Ishikawa (cell line): ENCODE results near the gene SBF2.

Experiments
- CEBPB ChIP-seq: IDR thresholded peaks from 2 replicates; pipeline ENCODE4 v1.6.1; 2012
- CREB1 ChIP-seq: IDR thresholded peaks from 2 replicates; pipeline ENCODE4 v1.6.1; 2012; ENCODE audit warnings: low read depth
- EGR1 ChIP-seq: IDR thresholded peaks from 2 replicates; pipeline ENCODE4 v1.6.1; 2012
- EP300 ChIP-seq: IDR thresholded peaks from 2 replicates; pipeline ENCODE4 v1.6.1; 2012; ENCODE audit warnings: borderline replicate concordance
- FOXM1 ChIP-seq: IDR thresholded peaks from 2 replicates; pipeline ENCODE4 v1.6.1; 2012; ENCODE audit warnings: low read depth, borderline replicate concordance
- NFIC ChIP-seq: IDR thresholded peaks from 2 replicates; pipeline ENCODE4 v1.6.1; 2012
- RAD21 ChIP-seq: IDR thresholded peaks from 2 replicates; pipeline ENCODE4 v1.6.1; 2012; ENCODE audit warnings: low read depth
- TAF1 ChIP-seq: IDR thresholded peaks from 2 replicates; pipeline ENCODE4 v1.6.1; 2012; ENCODE audit warnings: low read depth, mild to moderate bottlenecking
- TCF12 ChIP-seq: IDR thresholded peaks from 2 replicates; pipeline ENCODE4 v1.6.1; 2012; ENCODE audit warnings: low read depth
- TEAD4 ChIP-seq: IDR thresholded peaks from 2 replicates; pipeline ENCODE4 v1.6.1; 2012
- YY1 ChIP-seq: IDR thresholded peaks from 2 replicates; pipeline ENCODE4 v1.6.1; 2012; ENCODE audit warnings: low read depth
- ZBTB7A ChIP-seq: IDR thresholded peaks from 2 replicates; pipeline ENCODE4 v1.6.1; 2012; ENCODE audit warnings: low read depth
- TF ChIP-seq, protein P1 (sequence below): IDR thresholded peaks from 2 replicates; pipeline ENCODE4 v1.6.1; 2012
- TF ChIP-seq, protein P2 (sequence below): IDR thresholded peaks from 2 replicates; pipeline ENCODE4 v1.6.1; 2012; ENCODE audit warnings: low read depth, mild to moderate bottlenecking
- TF ChIP-seq, protein P3 (sequence below): IDR thresholded peaks from 2 replicates; pipeline ENCODE4 v1.6.1; 2012

Gene SBF2

DNA sequence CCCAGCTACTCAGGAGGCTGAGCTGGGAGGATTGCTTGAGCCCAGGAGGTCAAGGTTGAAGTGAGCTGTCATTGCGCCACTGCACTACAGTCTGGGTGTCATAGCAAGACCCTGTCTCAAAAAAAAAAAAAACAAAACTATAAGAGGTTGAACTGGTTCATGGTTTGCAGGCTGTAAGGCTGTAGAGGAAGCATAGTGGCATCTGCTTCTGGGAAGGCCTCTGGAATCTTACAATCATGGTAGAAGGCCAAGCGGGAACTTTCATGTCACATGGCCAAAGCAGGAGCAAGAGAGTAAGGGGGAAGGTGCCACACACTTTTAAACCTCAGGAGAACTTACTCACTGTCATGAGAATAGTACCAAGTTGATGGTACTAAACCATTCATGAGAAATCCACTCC lies 520.5 kb downstream of the SBF2 start:
- TF ChIP-seq CEBPB, result no peak

DNA sequence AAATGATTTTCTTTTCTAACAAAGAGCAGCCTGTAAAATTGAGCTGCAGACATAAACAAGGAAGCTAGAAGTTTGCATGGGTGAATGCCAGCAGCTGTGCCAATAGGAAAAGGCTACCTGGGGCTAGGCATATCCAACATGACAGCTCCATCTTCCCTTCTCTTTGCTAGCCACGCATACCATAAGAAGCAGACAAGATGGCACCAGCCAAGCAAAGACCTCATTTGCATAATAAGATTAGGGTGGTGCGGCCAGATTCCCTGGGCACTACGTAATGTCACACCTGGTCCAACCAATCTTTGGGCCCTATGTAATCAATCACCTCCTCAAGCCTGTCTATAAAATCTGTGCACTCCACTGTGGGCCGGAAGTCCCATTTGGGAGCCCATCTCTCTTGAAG lies 521.8 kb downstream of the SBF2 start:
- TF ChIP-seq, protein P1, sequence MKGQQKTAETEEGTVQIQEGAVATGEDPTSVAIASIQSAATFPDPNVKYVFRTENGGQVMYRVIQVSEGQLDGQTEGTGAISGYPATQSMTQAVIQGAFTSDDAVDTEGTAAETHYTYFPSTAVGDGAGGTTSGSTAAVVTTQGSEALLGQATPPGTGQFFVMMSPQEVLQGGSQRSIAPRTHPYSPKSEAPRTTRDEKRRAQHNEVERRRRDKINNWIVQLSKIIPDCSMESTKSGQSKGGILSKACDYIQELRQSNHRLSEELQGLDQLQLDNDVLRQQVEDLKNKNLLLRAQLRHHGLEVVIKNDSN, result no peak
- TF ChIP-seq, protein P2, sequence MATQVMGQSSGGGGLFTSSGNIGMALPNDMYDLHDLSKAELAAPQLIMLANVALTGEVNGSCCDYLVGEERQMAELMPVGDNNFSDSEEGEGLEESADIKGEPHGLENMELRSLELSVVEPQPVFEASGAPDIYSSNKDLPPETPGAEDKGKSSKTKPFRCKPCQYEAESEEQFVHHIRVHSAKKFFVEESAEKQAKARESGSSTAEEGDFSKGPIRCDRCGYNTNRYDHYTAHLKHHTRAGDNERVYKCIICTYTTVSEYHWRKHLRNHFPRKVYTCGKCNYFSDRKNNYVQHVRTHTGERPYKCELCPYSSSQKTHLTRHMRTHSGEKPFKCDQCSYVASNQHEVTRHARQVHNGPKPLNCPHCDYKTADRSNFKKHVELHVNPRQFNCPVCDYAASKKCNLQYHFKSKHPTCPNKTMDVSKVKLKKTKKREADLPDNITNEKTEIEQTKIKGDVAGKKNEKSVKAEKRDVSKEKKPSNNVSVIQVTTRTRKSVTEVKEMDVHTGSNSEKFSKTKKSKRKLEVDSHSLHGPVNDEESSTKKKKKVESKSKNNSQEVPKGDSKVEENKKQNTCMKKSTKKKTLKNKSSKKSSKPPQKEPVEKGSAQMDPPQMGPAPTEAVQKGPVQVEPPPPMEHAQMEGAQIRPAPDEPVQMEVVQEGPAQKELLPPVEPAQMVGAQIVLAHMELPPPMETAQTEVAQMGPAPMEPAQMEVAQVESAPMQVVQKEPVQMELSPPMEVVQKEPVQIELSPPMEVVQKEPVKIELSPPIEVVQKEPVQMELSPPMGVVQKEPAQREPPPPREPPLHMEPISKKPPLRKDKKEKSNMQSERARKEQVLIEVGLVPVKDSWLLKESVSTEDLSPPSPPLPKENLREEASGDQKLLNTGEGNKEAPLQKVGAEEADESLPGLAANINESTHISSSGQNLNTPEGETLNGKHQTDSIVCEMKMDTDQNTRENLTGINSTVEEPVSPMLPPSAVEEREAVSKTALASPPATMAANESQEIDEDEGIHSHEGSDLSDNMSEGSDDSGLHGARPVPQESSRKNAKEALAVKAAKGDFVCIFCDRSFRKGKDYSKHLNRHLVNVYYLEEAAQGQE, result no peak
- TF ChIP-seq FOXM1, result no peak
- TF ChIP-seq TAF1, result no peak
- TF ChIP-seq TCF12, result no peak
- no peak for TF ChIP-seq RAD21
- TF ChIP-seq NFIC, result no peak
- TF ChIP-seq ZBTB7A, result no peak

DNA sequence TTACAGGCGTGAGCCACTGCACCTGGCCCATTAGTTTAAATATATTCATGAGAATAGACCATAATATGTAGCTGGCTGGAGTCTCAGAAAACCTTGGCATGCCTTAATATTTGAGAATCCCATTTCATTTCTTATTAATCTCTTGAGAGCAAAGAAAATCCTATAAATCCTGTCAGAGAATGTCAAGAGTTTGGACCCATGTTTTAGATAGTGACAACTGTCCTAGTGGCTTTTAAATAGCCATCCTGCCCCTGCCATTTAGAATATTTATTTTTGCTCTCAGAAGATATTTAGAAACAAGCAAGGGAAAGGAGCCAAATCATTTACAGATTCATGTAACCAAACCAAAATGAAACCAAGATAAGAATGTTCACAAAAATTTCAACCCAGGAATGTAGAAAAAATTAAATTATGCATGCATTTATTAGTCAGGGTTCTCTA lies 522.9 kb downstream of the SBF2 start:
- no peak for TF ChIP-seq EP300
- no peak for TF ChIP-seq EGR1
- TF ChIP-seq, protein P1, result no peak
- TF ChIP-seq NFIC, result no peak
- no peak for TF ChIP-seq YY1
- TF ChIP-seq TAF1, result no peak
- TF ChIP-seq ZBTB7A, result no peak
- TF ChIP-seq TCF12, result no peak
- TF ChIP-seq, protein P2, result no peak
- no peak for TF ChIP-seq RAD21
- TF ChIP-seq CEBPB, result no peak
- TF ChIP-seq, protein P3, sequence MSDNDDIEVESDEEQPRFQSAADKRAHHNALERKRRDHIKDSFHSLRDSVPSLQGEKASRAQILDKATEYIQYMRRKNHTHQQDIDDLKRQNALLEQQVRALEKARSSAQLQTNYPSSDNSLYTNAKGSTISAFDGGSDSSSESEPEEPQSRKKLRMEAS, result no peak
- TF ChIP-seq FOXM1, result no peak
- TF ChIP-seq CREB1, result no peak
- TF ChIP-seq TEAD4, result no peak

DNA sequence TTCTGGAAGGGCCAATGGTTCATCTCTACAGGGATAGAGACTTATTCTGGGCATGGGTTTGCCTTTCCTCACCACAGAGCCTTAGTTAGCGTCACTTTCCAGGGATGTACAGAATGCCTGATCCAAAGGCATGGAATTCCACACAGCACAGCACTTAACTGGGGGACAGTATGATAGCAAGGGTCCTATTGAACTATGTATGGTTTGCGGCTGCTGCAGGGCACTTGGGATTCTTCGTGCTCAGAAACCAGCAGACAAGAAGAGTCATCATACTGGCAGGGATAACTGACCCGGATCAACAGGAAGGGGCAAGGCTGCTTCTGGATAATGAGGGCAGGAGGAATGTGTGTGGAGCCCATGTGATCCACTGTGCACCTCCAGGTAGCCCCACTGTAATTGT lies 524.4 kb downstream of the SBF2 start:
- TF ChIP-seq EP300 (no peak), CREB1 (no peak), ZBTB7A (no peak), NFIC (no peak)

DNA sequence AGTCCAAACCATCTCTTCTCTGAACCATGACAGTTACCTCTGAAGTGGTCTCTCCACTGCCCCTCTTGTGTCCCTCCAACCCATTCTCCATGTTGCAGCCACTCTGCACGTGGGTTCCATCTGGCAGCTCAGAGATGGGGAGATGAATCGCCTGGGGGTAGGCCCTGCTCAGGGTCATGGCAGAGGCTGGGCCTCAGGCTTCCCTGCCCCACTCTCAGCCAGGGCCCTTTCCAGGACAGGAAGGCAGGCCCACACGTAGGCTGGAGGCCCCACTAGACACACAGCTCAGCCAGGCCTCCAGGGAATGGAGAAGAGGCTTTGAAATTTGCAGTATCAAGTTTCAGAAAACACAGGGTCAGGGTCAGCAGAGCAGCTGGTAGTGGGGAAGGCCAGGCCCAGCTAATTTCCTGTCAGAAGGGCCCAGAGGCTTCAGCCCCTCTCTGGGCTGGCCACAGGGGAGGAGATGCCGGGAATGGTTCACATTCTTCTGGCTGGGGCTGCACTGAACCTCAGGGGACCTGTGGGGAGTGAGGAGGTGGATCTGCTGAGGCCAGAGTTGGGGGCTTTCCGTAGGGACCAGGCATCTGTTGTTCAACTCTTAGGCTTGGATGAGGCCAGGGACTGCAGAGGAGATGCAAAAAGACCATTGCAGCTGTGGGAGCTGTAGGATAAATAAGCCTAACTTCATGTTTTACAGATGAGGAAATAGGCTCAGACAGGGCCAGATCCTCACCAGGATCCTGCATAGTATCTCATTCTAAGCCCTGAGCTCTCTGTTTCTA lies 528.5 kb downstream of the SBF2 start:
- TF ChIP-seq NFIC (no peak), EP300 (no peak), CREB1 (no peak), ZBTB7A (0 out of 2 replicates have a peak, but pooled peaks have one; percentile 49), TAF1 (no peak), TEAD4 (peak; percentile 33), EGR1 (no peak), FOXM1 (no peak), CEBPB (no peak), YY1 (no peak)
- TF ChIP-seq, protein P3, result no peak
- TF ChIP-seq, protein P1, result no peak

DNA sequence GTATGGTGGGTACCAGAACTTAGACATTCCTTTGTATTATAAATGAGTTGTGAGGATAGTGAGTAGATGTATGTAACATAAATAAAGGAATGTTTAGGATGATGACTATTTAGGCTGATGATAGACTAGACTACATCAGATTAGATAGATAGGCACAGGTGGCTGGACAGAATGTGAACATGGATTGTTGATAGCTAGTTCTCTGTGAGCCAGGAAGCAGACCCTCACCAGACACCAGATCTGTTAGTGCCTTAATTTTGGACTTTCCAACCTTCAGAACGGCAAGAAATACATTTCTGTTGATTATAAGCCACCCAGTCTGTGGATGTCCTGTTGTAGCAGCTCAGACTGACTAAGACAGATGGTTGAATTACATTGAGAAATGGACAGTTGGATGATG lies 530.7 kb downstream of the SBF2 start:
- no peak for TF ChIP-seq TCF12
